ENCODE results near the gene CTNND2.

CTNND2 gene

DNA sequence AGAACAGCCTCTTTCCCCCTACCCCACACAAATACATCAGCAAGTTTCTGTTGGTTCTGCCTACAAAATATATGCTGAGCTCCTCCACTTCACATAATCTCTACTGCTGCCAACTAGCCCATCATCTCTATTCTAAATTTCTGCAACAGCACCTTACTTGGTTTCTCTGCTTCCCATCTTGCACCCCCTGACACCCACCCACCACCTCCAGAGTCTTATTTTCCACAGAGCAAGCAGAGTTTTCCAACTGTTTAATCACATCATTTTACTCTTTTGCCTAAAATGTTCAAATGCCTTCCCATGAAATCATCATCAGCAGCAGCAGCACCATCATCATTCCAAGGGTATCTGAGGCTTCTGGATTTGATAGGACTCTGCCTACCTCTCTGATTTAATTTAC lies 295.7 kb downstream of the CTNND2 start:
- ChIA-PET POLR2A (no interaction called here), CTCF (no interaction called here)
- DNase-seq (ENCODE audit: extremely low spot score), result no peak
- no peak for TF ChIP-seq CTCF (IDR thresholded peaks at IDR 0.05; ENCODE audit: control extremely low read depth, extremely low read depth, low read depth, missing control alignments)

GRCh38 chr5:11607944-11608483 lies 296.2 kb downstream of the CTNND2 start:
- no peak for TF ChIP-seq CTCF (IDR thresholded peaks at IDR 0.05; ENCODE audit: control extremely low read depth, extremely low read depth, low read depth, missing control alignments)
- ChIA-PET POLR2A (no interaction called here), CTCF (no interaction called here)
- DNase-seq (ENCODE audit: extremely low spot score), result no peak

DNA sequence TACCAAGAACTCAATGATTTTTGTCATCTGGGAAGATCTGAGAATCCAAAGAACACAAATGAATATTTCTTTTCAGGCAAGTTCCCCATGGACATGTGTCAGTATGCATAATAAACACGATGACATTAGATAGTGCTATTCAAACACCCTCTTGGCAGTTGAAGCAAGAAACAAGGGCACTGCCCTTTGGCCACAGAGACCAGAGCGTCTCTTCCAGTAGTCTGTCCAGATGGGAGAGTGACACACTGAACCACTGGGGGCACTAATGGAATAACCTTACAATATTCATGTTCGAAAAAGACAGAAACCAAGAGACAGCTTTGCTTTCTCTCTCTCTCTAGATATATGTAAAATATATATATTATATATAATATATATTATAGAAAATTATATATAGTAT lies 301.9 kb downstream of the CTNND2 start:
- TF ChIP-seq CTCF (IDR thresholded peaks at IDR 0.05; ENCODE audit: control extremely low read depth, extremely low read depth, low read depth, missing control alignments), result no peak
- ChIA-PET POLR2A (no interaction called here), CTCF (no interaction called here)
- no peak for DNase-seq (ENCODE audit: extremely low spot score)

- ChIA-PET POLR2A (no interaction called here), CTCF (no interaction called here)
- no peak for DNase-seq (ENCODE audit: extremely low spot score)
- TF ChIP-seq CTCF (IDR thresholded peaks at IDR 0.05; ENCODE audit: control extremely low read depth, extremely low read depth, low read depth, missing control alignments), result no peak
Observed at GRCh38 chr5:11599499-11599898, 304.7 kb downstream of the CTNND2 start.

- POLR2A ChIA-PET, result no interaction called here
- no peak for DNase-seq (ENCODE audit: extremely low spot score)
- no peak for TF ChIP-seq CTCF (IDR thresholded peaks at IDR 0.05; ENCODE audit: control extremely low read depth, extremely low read depth, low read depth, missing control alignments)
- CTCF ChIA-PET, result interaction anchor here (0.6 to 2.0 kb wide), 2 partner anchors 12 to 280 kb away, joined by 3 to 4 read pairs; no protein-coding TSS in a partner anchor
Observed at GRCh38 chr5:11596657-11597071, 307.6 kb downstream of the CTNND2 start.

- DNase-seq (ENCODE audit: extremely low spot score), result no peak
Observed at GRCh38 chr5:11596185-11596584, 308.1 kb downstream of the CTNND2 start.

More at GRCh38 chr5:11596185-11596584, 308.1 kb downstream of the CTNND2 start:
- no peak for TF ChIP-seq CTCF (IDR thresholded peaks at IDR 0.05; ENCODE audit: control extremely low read depth, extremely low read depth, low read depth, missing control alignments)
- ChIA-PET POLR2A (no interaction called here), CTCF (interaction anchor here (2.0 kb wide), 1 partner anchor 12 kb away, joined by 4 read pairs; no protein-coding TSS in a partner anchor)
